ENCODE measurements around the gene PPEF2. TPM values are rescaled to one million over a fixed set of nuclear protein-coding genes. Genes with fewer than 3 reads are reported as not detected.

PPEF2 gene, protein sequence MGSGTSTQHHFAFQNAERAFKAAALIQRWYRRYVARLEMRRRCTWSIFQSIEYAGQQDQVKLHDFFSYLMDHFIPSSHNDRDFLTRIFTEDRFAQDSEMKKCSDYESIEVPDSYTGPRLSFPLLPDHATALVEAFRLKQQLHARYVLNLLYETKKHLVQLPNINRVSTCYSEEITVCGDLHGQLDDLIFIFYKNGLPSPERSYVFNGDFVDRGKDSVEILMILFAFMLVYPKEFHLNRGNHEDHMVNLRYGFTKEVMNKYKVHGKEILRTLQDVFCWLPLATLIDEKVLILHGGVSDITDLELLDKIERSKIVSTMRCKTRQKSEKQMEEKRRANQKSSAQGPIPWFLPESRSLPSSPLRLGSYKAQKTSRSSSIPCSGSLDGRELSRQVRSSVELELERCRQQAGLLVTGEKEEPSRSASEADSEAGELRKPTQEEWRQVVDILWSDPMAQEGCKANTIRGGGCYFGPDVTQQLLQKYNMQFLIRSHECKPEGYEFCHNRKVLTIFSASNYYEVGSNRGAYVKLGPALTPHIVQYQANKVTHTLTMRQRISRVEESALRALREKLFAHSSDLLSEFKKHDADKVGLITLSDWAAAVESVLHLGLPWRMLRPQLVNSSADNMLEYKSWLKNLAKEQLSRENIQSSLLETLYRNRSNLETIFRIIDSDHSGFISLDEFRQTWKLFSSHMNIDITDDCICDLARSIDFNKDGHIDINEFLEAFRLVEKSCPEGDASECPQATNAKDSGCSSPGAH
- under 0.01 TPM in 1 of 2 replicates, not detected in the other for total RNA-seq

DNA sequence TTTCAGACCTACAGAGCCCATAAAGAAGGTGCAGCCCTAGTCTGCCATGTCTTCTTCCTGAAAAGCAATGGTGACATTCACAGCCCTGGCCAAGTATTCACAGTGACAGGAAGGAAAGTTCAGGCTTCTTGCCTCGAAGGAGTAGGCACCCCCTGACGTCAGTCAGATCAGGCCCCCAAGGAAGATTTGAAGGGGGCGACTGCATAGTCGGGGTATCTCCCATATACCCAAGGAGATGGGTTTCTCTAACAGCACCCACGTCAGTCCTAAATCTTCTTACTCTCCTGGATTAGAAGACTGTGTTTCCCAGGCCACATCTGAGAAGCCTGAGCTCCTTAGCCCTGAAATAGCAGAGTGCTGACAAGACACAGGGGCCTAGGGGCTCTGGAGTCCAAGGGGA lies at the start of gene PPEF2:
Gene PPEF2 (minus strand): TSS at position 101 of the 400 bp plus-strand sequence. CDS start 6,127 bp downstream, outside the sequence.

DNA sequence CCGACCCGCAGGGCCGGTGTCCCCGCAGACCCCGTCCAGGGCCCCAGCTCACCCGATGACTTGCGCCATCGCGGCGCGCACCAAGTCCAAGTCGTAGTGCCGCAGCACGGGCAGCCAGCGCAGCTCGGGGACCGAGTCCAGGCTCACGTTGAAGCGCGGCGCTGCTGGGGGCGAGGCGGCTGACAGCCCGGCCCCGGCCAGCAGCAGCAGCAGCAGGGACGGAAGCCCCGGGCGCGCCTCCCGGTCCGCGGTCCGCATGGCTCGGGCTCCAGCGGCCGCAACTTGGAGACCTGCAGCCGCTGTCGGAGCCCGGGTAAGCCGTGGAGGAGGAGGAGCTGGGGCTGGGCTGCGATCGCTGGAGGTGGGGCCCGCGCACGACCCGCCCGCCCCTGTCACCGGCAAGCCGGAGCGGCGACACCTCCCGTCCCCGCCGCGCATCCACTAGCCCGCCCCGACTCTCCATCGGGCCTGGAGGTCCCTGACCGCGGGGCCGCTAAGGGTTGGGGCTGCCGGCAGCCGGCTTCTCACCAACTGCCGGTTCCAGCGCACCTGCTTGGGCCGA lies 38.5 kb upstream of the PPEF2 start, which contains the start of gene NAAA:
Gene NAAA (minus strand): TSS at position 322 of the 562 bp plus-strand sequence. CDS start 64 bp downstream, at position 258.

Small RNA genes within 50 kb of the gene (small RNA-seq; reads per million reads assigned to genes)
- gene RNU2-16P = not detected

Other genes with a start within 250 kb of the PPEF2 start
- gene G3BP2, start 229.0 kb downstream of the PPEF2 start, total RNA-seq = 104 and 127 TPM in 2 replicates
- 83.0 and 110 TPM in 2 replicates for gene USO1, start 177.9 kb downstream of the PPEF2 start, total RNA-seq
- gene NAAA, start 38.6 kb upstream of the PPEF2 start, total RNA-seq = 45.2 and 54.7 TPM in 2 replicates
- gene SDAD1, start 88.5 kb upstream of the PPEF2 start, total RNA-seq = 33.1 and 39.1 TPM in 2 replicates
- gene CXCL9, start 105.1 kb upstream of the PPEF2 start, total RNA-seq = not detected in 2 replicates
- under 0.01 TPM in 1 of 2 replicates, not detected in the other for gene CXCL10, start 121.0 kb upstream of the PPEF2 start, total RNA-seq
- gene CXCL11, start 133.6 kb upstream of the PPEF2 start, total RNA-seq = not detected in 2 replicates
- gene ART3, start 172.3 kb upstream of the PPEF2 start, total RNA-seq = not detected in 2 replicates
- 58.4 and 63.5 TPM in 2 replicates for gene NUP54, start 245.9 kb upstream of the PPEF2 start, total RNA-seq

All from subcutaneous preadipocyte (primary cell).